GM18499 (cell line): ENCODE data around the gene PROS1.
"Not testable (repeated sequence)": the region's sequence is repeated elsewhere in the genome, so short reads cannot be mapped to it uniquely, and the experiment has no call there.

Source experiments
- ATAC-seq: cut with Tn5 transposase; IDR thresholded peaks from one replicate; pipeline ENCODE4 v1.9.1; 2021; ENCODE audit warnings: moderate number of reproducible peaks; ENCODE audit not compliant: insufficient read depth, unreplicated experiment

The PROS1 gene

GRCh38 chr3:93906245-93906644, 67.5 kb downstream of the PROS1 start:
- ATAC-seq, result no peak

- no peak for ATAC-seq
Observed at GRCh38 chr3:93904568-93904967, 69.1 kb downstream of the PROS1 start.

- not testable (repeated sequence) for ATAC-seq
Observed at GRCh38 chr3:93878250-93879017, 95.3 kb downstream of the PROS1 start.

GRCh38 chr3:93877427-93877826, 96.3 kb downstream of the PROS1 start:
- ATAC-seq, result not testable (repeated sequence)

- ATAC-seq, result not testable (repeated sequence)
Observed at GRCh38 chr3:93873412-93873811, 100.3 kb downstream of the PROS1 start.

- ATAC-seq, result no peak
Observed at GRCh38 chr3:93867425-93867824, 106.3 kb downstream of the PROS1 start.

- ATAC-seq, result no peak
Observed at GRCh38 chr3:93861017-93861416, 112.7 kb downstream of the PROS1 start.

- no peak for ATAC-seq
Observed at GRCh38 chr3:93855401-93855800, 118.3 kb downstream of the PROS1 start.

- not testable (repeated sequence) for ATAC-seq
Observed at GRCh38 chr3:93852228-93852627, 121.5 kb downstream of the PROS1 start.

GRCh38 chr3:93843981-93844380, 129.7 kb downstream of the PROS1 start:
- ATAC-seq, result no peak

GRCh38 chr3:93839193-93839592, 134.5 kb downstream of the PROS1 start:
- ATAC-seq, result not testable (repeated sequence)
